ENCODE measurements around the gene VEZF1. TPM values are rescaled to one million over a fixed set of nuclear protein-coding genes. Genes with fewer than 3 reads are reported as not detected.
A peak's percentile ranks its signal among the peaks of the same experiment; 100 is the strongest.

Gene VEZF1
- total RNA-seq, 1 donor from 2014 or later, result 82.5 TPM

DNA sequence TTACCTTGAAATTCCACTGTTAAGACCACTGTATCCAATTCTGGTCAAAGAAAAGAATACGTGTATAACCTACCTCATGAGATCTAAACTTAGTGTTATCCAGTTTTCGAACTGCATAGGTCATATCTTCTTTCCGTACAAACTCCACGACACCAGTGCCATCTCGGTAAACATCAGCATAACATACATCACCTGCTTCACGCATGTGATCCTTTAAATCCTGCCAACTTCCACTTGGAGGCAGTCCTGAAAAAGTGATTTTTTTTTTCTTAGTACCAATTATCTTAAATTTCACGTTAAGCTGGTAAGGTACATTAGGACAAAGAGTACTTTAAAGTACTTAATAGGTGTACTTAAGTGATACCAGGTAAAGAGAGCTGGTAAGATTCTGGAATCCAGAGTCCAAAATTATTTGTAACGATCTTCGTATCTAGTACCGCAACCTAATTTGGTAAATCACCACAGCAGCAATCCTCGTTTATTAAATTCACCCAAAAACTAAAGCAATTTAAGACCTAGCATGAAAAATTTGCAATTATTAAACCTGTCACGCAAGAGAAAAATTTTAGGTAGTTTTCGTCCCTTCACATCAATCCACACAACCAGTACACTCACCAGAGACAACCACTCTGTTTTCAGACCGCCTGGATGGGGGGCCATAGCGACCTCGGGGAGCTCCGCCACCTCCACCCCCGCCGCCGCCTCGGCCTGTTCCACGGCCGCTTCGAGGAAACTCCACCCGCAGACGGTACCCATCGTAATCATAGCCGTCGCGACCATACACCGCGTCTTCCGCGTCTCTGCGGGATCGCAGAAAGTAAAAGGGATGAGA lies 17.9 kb upstream of the VEZF1 start:
- TF ChIP-seq, protein P1, sequence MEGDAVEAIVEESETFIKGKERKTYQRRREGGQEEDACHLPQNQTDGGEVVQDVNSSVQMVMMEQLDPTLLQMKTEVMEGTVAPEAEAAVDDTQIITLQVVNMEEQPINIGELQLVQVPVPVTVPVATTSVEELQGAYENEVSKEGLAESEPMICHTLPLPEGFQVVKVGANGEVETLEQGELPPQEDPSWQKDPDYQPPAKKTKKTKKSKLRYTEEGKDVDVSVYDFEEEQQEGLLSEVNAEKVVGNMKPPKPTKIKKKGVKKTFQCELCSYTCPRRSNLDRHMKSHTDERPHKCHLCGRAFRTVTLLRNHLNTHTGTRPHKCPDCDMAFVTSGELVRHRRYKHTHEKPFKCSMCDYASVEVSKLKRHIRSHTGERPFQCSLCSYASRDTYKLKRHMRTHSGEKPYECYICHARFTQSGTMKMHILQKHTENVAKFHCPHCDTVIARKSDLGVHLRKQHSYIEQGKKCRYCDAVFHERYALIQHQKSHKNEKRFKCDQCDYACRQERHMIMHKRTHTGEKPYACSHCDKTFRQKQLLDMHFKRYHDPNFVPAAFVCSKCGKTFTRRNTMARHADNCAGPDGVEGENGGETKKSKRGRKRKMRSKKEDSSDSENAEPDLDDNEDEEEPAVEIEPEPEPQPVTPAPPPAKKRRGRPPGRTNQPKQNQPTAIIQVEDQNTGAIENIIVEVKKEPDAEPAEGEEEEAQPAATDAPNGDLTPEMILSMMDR (IDR thresholded peaks at IDR 0.05; ENCODE audit: unreplicated experiment), result no peak
- no peaks in the 10 kb centered on the region for H3K27me3 Mint-ChIP-seq (ENCODE audit: low read depth)
- no peaks in the 10 kb centered on the region for H3K9me3 Mint-ChIP-seq
- peak overlapping the region; percentile 98 for H3K4me3 Mint-ChIP-seq
- H3K36me3 Mint-ChIP-seq, result peaks cover 23% of the 10 kb centered on the region
- no peak for DNase-seq (ENCODE audit: low spot score in 2 of 2, unreplicated experiment in 2 of 2)
- peak overlapping the region; percentile 100 for H3K27ac Mint-ChIP-seq
- peaks cover 48% of the 10 kb centered on the region for H3K4me1 Mint-ChIP-seq

DNA sequence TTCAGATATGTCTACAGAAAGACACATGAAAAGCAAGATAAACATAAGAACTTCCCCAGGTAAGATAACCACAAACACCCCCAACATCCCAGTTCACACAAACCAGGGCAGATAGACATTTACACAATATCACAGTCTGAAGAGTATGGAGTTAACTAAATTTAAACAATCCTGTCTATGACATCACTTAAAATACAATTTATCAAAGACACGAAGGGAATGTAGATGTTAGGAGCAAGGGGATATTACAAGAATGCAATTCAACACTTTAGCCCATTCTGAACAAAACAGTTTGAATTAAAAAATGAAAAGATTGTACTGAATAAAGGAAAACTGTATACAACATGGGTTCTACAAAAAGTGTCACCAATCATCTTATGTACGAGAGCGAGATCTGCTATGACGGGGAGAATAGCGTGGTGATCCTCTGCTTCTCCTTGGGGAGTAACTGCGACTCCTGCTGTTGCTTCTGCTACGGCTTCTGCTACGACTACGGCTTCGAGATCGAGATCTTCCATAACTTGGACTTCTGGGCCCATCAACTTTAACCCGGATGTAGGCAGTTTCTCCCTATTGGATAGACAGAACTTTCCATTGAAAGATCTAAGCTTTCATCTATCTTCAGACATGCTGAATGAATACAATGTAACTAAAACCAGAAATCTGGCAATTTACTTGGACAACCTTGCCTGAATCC lies 17.1 kb upstream of the VEZF1 start:
- TF ChIP-seq, protein P1 (IDR thresholded peaks at IDR 0.05; ENCODE audit: unreplicated experiment), result no peak
- H3K27ac Mint-ChIP-seq, result peak overlapping the region; percentile 100
- no peak for DNase-seq (ENCODE audit: low spot score in 2 of 2, unreplicated experiment in 2 of 2)
- H3K9me3 Mint-ChIP-seq, result no peaks in the 10 kb centered on the region
- H3K36me3 Mint-ChIP-seq, result peaks cover 23% of the 10 kb centered on the region
- no peaks in the 10 kb centered on the region for H3K27me3 Mint-ChIP-seq (ENCODE audit: low read depth)
- peaks cover 48% of the 10 kb centered on the region for H3K4me1 Mint-ChIP-seq
- peak overlapping the region; percentile 98 for H3K4me3 Mint-ChIP-seq

DNA sequence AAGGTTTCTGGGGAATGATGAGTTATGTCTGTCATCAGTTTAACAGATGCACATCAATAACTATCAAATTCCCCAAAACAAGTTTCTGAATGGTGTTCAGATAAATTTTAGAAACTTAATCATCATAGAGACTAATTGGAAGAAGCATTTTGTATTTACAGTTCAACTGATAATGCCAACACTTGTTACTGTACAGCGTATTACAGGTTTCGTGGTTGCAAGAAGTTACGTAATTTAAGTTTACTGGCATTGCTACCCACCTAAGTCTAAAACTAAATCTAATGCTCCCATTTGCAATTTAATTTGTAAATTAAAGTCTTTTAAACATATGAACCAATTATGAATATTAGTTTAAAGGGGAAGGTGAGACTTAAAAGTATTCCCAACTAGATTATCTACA lies 16.0 kb upstream of the VEZF1 start:
- no peaks in the 10 kb centered on the region for H3K27me3 Mint-ChIP-seq (ENCODE audit: low read depth)
- H3K4me1 Mint-ChIP-seq, result peaks cover 48% of the 10 kb centered on the region
- peak overlapping the region; percentile 81 for H3K27ac Mint-ChIP-seq
- no peaks in the 10 kb centered on the region for H3K9me3 Mint-ChIP-seq
- peaks cover 23% of the 10 kb centered on the region for H3K36me3 Mint-ChIP-seq
- no peak overlapping the region for H3K4me3 Mint-ChIP-seq
- no peak for DNase-seq (ENCODE audit: low spot score in 2 of 2, unreplicated experiment in 2 of 2)
- TF ChIP-seq, protein P1 (IDR thresholded peaks at IDR 0.05; ENCODE audit: unreplicated experiment), result no peak

DNA sequence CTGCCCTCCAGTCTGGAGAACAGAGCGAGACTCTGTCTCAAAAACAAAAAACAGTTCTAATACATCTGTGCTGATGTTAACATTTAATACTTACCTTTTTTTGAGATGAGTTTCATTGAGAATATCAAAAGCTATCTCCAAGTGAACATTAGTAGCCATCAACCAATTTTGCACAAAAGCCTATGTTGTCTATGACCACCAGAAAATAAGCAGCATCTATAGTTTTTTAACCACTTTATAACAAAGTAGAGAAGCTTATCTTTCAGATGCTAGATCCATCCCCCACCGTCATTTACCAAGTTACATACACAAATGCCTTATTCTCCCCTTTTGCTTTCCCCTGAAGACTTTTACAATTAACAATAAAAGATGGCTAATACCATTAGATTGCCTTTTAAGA lies 14.9 kb upstream of the VEZF1 start:
- no peak for DNase-seq (ENCODE audit: low spot score in 2 of 2, unreplicated experiment in 2 of 2)
- Mint-ChIP-seq H3K27ac (no peak overlapping the region), H3K9me3 (no peaks in the 10 kb centered on the region), H3K4me3 (no peak overlapping the region), H3K4me1 (peaks cover 46% of the 10 kb centered on the region), H3K36me3 (peaks cover 23% of the 10 kb centered on the region), H3K27me3 (ENCODE audit: low read depth) (no peaks in the 10 kb centered on the region)
- TF ChIP-seq, protein P1 (IDR thresholded peaks at IDR 0.05; ENCODE audit: unreplicated experiment), result no peak

DNA sequence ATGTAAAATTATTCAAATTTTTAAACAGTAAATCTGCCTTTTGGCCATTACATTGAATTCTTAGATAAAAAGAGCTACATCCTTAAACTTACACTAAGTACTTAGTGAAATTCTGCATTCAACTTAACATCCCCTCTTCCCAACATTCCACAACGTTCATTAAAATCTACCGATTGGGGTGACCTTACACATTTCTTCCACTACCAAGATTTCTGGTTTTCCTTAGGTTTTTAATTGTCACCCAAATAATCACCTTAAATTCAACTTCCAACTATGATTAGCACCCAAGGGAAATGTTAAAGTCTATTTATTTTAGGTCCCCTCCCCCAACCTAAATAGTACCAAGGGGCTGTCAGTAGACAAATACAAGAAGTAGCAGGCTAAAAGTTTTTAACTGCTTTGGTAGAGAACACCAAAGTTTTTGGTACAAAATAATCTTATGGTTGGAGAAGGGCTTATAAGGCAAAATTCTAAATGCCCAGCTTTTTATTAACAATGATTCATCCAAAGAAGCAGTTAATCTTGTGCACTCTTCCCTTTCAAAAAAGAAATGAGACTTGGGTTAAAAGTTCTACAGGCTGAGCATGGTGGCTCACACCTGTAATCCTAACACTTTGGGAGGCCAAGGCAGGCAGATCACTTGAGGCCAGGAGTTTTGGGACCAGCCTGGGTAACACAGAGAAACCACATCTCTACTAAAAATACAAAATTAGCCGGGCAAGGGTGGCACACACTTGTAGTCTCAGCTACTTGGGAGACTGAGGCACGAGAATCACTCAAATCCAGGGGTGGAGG lies 14.3 kb upstream of the VEZF1 start:
- TF ChIP-seq, protein P1 (IDR thresholded peaks at IDR 0.05; ENCODE audit: unreplicated experiment), result peak; percentile 16
- peak overlapping the region; percentile 44 for H3K27ac Mint-ChIP-seq
- H3K4me1 Mint-ChIP-seq, result peaks cover 41% of the 10 kb centered on the region
- H3K27me3 Mint-ChIP-seq (ENCODE audit: low read depth), result no peaks in the 10 kb centered on the region
- H3K36me3 Mint-ChIP-seq, result peaks cover 27% of the 10 kb centered on the region
- H3K9me3 Mint-ChIP-seq, result no peaks in the 10 kb centered on the region
- no peak for DNase-seq (ENCODE audit: low spot score in 2 of 2, unreplicated experiment in 2 of 2)
- no peak overlapping the region for H3K4me3 Mint-ChIP-seq
